Gastrocnemius medialis (tissue), 4 donors: Measurements from ENCODE around the gene ENTPD6. TPM values are rescaled to one million over a fixed set of nuclear protein-coding genes. Genes with fewer than 3 reads are reported as not detected.

Experiments used
- ATAC-seq, 2 donors: fragments of 150-250 bp; one replicate each; pipeline ENCODE4 v1.9.1; 2016
- DNase-seq, 2 donors: peaks; one replicate each; pipeline ENCODE4 v3.0.0-alpha.2; 2019
- H3K27ac ChIP-seq, 4 donors: fragments of 200-600 bp; sonication (generic); 1 replicate in 1 of 4; 2 replicates in 3 of 4; pipeline ENCODE4 v1.5.1; 2016 to 2018; ENCODE audit warnings: mild to moderate bottlenecking in 2 of 4, moderate library complexity in 1 of 4
- H3K27me3 ChIP-seq, 3 donors: fragments of 200-600 bp; sonication (generic) in 2 of 3; 1 replicate in 1 of 3; 2 replicates in 2 of 3; pipeline versions ENCODE4 v1.5.1 to v1.6.0; 2016 to 2019; ENCODE audit warnings: mild to moderate bottlenecking in 1 of 3, moderate library complexity in 1 of 3
- H3K36me3 ChIP-seq, 2 donors: fragments of 200-600 bp; sonication (generic) in 1 of 2; one replicate each; pipeline ENCODE4 v1.5.1; 2017 to 2018
- H3K4me1 ChIP-seq, 2 donors: fragments of 200-600 bp; sonication (generic) in 1 of 2; one replicate each; pipeline ENCODE4 v1.5.1; 2016 to 2017; ENCODE audit warnings: mild to moderate bottlenecking in 2 of 2
- H3K4me3 ChIP-seq, 4 donors: fragments of 200-600 bp; sonication (generic) in 3 of 4; 1 replicate in 1 of 4; 2 replicates in 3 of 4; pipeline ENCODE4 v1.5.1; 2016 to 2019; ENCODE audit warnings: mild to moderate bottlenecking in 2 of 4
- H3K9me3 ChIP-seq, 3 donors: fragments of 200-600 bp; sonication (generic) in 2 of 3; 1 replicate in 1 of 3; 2 replicates in 2 of 3; pipeline ENCODE4 v1.5.1; 2016 to 2019
- CTCF ChIP-seq, 5 experiments: fragments of 450-650 bp in 3 of 5; fragments of 200-600 bp in 2 of 5; sonication (generic) in 2 of 5; IDR thresholded peaks in 4 of 5; conservative IDR thresholded peaks in 1 of 5; 1 replicate in 4 of 5; 2 replicates in 1 of 5; pipeline ENCODE4 v1.5.1; 2016 to 2019; ENCODE audit warnings: antibody characterized with exemption in 5 of 5, mild to moderate bottlenecking in 3 of 5, moderate library complexity in 3 of 5
- POLR2A ChIP-seq, 2 donors: fragments of 450-650 bp; IDR thresholded peaks; one replicate each; pipeline ENCODE4 v1.6.1; 2017; ENCODE audit warnings: antibody characterized with exemption in 2 of 2, mild to moderate bottlenecking in 2 of 2, moderate library complexity in 2 of 2
- in situ Hi-C, 4 donors: fragments of 200-750 bp; cut with MboI; loops; one replicate each; pipeline versions ENCODE4 v1.15.0 to v1.8.0; 2017; ENCODE audit warnings: low sequenced_read_pairs in 4 of 4
- intact Hi-C: fragments of 100-400 bp; cut with DNase I; formaldehyde crosslinking; loops from one replicate; pipeline ENCODE4 v1.15.1; 2023; ENCODE audit warnings: low total_unique reads
- total RNA-seq, 4 donors: library from RNA; depleted of rRNA; stranded (reverse); fragments of >200 nt; gene quantifications; one replicate each; pipeline versions ENCODE4 v1.1.0 to v1.2.3, GENCODE V29; 2016

The ENTPD6 gene
- 10 to 100 TPM; 27.0 to 61.1 (median 50.2) TPM for total RNA-seq

- Histone ChIP-seq H3K4me1 (peaks cover 6 to 24% of the 10 kb centered on the region in 2 donors), H3K27ac (peak within 1 kb of the TSS; percentile 78 to 95 (median 86)), H3K4me3 (peak within 1 kb of the TSS; percentile 75 to 96 (median 84)), H3K9me3 (no peaks in the 10 kb centered on the region), H3K27me3 (no peaks in the 10 kb centered on the region), H3K36me3 (no peaks in the 10 kb centered on the region)
- DNase-seq (peak; percentile 81 to 88), ATAC-seq (peak; percentile 94)
- intact Hi-C loops, result loop anchor here (5.0 kb wide), 2 partner anchors 197 to 203 kb away; partner anchors contain the start of genes ABHD12 and APMAP
- in situ Hi-C loops, result loop anchor here in 3 of 4 donors (5.0 to 25.0 kb wide), 5 partner anchors 92 to 208 kb away; partner anchors contain the start of genes ABHD12 (in 1 of the 3), ACSS1 (in 1 of the 3) and APMAP (in 1 of the 3)
- peak in 2 of 5 experiments; percentile 28 to 31 for TF ChIP-seq CTCF (IDR thresholded peaks at IDR 0.05 in 4 of 5, conservative IDR thresholded peaks at IDR 0.05 in 1 of 5)
- peak; percentile 59 to 78 for TF ChIP-seq POLR2A (IDR thresholded peaks at IDR 0.05)
Observed at GRCh38 chr20:25195014-25195961, at the start of gene ENTPD6. Gene ENTPD6 (plus strand): TSS chr20:25195712. CDS start chr20:25206537, 10,825 bp downstream.

- Histone ChIP-seq H3K4me1 (peaks cover 7 to 9% of the 10 kb centered on the region in 2 donors), H3K27ac (no peak overlapping the region), H3K9me3 (no peaks in the 10 kb centered on the region), H3K36me3 (no peaks in the 10 kb centered on the region), H3K27me3 (peaks cover 8 to 25% (median 23%) of the 10 kb centered on the region in 3 donors), H3K4me3 (no peak overlapping the region)
- DNase-seq (no peak), ATAC-seq (no peak)
- in situ Hi-C loops, result no loop called here
- intact Hi-C loops, result no loop called here
- no peak for TF ChIP-seq CTCF (IDR thresholded peaks at IDR 0.05 in 4 of 5, conservative IDR thresholded peaks at IDR 0.05 in 1 of 5)
- TF ChIP-seq POLR2A (IDR thresholded peaks at IDR 0.05), result no peak
Observed at GRCh38 chr20:25146976-25147375, 48.5 kb upstream of the ENTPD6 start.

GRCh38 chr20:25147716-25148115, 47.8 kb upstream of the ENTPD6 start:
- Histone ChIP-seq H3K9me3 (no peaks in the 10 kb centered on the region), H3K4me3 (no peak overlapping the region), H3K27me3 (peaks cover 8 to 23% (median 21%) of the 10 kb centered on the region in 3 donors), H3K4me1 (peaks cover 7 to 9% of the 10 kb centered on the region in 2 donors), H3K36me3 (no peaks in the 10 kb centered on the region), H3K27ac (no peak overlapping the region)
- in situ Hi-C loops (no loop called here), intact Hi-C loops (no loop called here)
- TF ChIP-seq POLR2A (IDR thresholded peaks at IDR 0.05) (no peak), CTCF (IDR thresholded peaks at IDR 0.05 in 4 of 5, conservative IDR thresholded peaks at IDR 0.05 in 1 of 5) (no peak)
- ATAC-seq (no peak), DNase-seq (no peak)

- H3K27me3 ChIP-seq, result peaks cover 8 to 23% (median 21%) of the 10 kb centered on the region in 3 donors
- peak in 1 of 2 donors; percentile 39 for ATAC-seq
- in situ Hi-C loops, result no loop called here
Observed at GRCh38 chr20:25148181-25148981, 47.1 kb upstream of the ENTPD6 start.

More at GRCh38 chr20:25148181-25148981, 47.1 kb upstream of the ENTPD6 start:
- Histone ChIP-seq H3K4me1 (peaks cover 7 to 9% of the 10 kb centered on the region in 2 donors), H3K9me3 (no peaks in the 10 kb centered on the region), H3K27ac (no peak overlapping the region), H3K4me3 (peak overlapping the region; percentile 25 to 52 (median 36)), H3K36me3 (no peaks in the 10 kb centered on the region)
- TF ChIP-seq CTCF (IDR thresholded peaks at IDR 0.05 in 4 of 5, conservative IDR thresholded peaks at IDR 0.05 in 1 of 5), result no peak
- TF ChIP-seq POLR2A (IDR thresholded peaks at IDR 0.05), result no peak
- intact Hi-C loops, result no loop called here
- no peak for DNase-seq
